ENCODE results near the gene EYA2.

GRCh38 chr20:47210470-47210869 is 315.8 kb downstream of the EYA2 start:
- no peak for TF ChIP-seq CTCF (IDR thresholded peaks at IDR 0.05)
- TF ChIP-seq POLR2A (IDR thresholded peaks at IDR 0.05) = no peak
